AG09309 (cell line): Measurements from ENCODE around the gene POLK.

ENCODE experiments used
- DNase-seq: peaks from one replicate; pipeline ENCODE4 v3.0.0-alpha.2; 2010; ENCODE audit warnings: low read depth
- H3K4me3 ChIP-seq: 2 replicates; pipeline ENCODE4 v1.5.1; 2011; ENCODE audit warnings: mild to moderate bottlenecking, low read depth, low read length, moderate library complexity; ENCODE audit not compliant: control insufficient read depth
- TF ChIP-seq, protein P1 (sequence below): IDR thresholded peaks from 2 replicates; pipeline ENCODE4 v1.5.1; 2011; ENCODE audit warnings: mild to moderate bottlenecking, low read depth, low read length, inconsistent platforms; ENCODE audit not compliant: insufficient read depth, control insufficient read depth; ENCODE audit errors: missing control alignments

The POLK gene

DNA sequence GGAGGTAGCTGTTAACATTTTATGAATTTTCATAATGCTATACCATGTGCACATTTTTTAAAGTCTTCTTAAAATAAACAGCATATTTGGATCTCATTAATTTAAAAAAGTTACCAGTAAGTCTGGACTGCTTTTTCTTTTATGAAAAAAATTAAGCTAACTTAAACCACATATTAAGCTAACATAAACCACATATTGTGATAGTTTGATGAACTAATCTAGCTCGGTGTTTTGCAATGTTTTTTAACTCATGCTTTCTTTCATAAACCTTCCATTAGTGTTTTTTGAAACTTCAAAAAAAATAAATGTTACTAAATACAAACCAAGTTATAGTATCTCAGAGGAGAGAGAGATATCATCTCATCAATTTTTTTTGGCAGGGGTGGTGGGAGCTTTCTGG lies 26.5 kb downstream of the POLK start:
- no peak for DNase-seq
- TF ChIP-seq, protein P1, sequence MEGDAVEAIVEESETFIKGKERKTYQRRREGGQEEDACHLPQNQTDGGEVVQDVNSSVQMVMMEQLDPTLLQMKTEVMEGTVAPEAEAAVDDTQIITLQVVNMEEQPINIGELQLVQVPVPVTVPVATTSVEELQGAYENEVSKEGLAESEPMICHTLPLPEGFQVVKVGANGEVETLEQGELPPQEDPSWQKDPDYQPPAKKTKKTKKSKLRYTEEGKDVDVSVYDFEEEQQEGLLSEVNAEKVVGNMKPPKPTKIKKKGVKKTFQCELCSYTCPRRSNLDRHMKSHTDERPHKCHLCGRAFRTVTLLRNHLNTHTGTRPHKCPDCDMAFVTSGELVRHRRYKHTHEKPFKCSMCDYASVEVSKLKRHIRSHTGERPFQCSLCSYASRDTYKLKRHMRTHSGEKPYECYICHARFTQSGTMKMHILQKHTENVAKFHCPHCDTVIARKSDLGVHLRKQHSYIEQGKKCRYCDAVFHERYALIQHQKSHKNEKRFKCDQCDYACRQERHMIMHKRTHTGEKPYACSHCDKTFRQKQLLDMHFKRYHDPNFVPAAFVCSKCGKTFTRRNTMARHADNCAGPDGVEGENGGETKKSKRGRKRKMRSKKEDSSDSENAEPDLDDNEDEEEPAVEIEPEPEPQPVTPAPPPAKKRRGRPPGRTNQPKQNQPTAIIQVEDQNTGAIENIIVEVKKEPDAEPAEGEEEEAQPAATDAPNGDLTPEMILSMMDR, result no peak
- H3K4me3 ChIP-seq, result no peak overlapping the region

DNA sequence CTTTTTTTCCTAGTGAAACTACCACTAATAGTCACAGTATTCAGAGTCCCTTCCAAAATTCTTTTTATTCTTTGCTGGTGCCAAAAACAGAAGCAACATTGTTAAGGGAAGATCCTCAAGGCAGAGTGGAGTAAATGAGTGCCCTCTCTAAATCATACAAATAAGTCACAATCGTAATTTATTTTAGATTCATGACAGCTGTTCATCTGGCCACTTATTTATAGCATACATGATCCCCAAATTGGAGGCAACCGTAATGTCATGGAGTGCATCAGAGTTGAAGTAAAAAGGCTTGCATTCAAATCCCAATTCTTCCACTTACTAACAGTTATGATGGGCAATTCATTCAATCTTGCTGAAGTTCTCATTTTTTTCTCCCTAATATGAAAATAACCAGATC lies 33.4 kb downstream of the POLK start:
- no peak overlapping the region for H3K4me3 ChIP-seq
- DNase-seq, result no peak
- TF ChIP-seq, protein P1, result no peak

- no peak for DNase-seq
- no peak overlapping the region for H3K4me3 ChIP-seq
- TF ChIP-seq, protein P1, result no peak
These were observed 35.1 kb downstream of the POLK start for GRCh38 chr5:75546830-75547229.

GRCh38 chr5:75547812-75548211 lies 36.1 kb downstream of the POLK start:
- no peak overlapping the region for H3K4me3 ChIP-seq
- TF ChIP-seq, protein P1, result no peak
- DNase-seq, result no peak

GRCh38 chr5:75550597-75550996 lies 38.9 kb downstream of the POLK start:
- H3K4me3 ChIP-seq, result no peak overlapping the region
- DNase-seq, result no peak
- TF ChIP-seq, protein P1, result no peak

DNA sequence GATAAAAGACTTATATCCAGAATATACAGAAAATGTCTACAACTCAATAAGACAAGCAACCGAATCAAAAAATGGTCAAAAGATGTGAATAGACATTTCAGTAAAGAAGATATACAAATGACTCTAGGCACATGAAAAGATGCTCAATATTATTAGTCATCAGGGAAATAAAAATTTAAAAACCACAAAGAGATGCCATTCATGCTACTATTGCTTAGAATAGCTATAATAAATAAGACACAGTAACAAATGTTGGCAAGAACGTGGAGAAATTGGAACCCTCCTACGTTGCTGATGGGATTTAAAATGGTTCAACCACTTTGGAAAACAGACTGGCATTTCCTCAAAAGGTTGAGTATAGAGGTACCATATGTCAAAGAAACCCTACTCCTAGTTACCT lies 39.8 kb downstream of the POLK start:
- TF ChIP-seq, protein P1, result no peak
- peak; percentile 24 for DNase-seq
- no peak overlapping the region for H3K4me3 ChIP-seq

DNA sequence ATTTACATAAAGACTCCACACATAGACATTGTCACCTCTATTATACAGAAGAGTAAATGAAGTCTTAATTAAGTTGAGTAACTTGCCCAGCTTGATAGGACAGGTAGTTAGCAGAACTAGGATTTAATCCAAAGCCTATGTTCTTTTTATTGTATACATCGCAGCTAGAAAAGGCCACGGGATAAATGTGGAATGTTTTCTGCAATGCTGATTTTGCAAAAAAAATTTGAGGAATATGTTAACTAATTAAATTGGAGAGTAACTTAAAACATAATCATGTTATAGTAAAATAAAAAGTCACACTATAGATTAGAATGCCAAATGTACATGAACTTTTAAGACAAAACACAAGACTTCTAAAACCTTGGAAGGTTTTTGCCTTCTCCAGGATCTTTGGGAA lies 41.1 kb downstream of the POLK start:
- TF ChIP-seq, protein P1, result no peak

More for the DNA sequence above, 41.1 kb downstream of the POLK start:
- no peak overlapping the region for H3K4me3 ChIP-seq
- no peak for DNase-seq
